GM12872 (cell line): ENCODE results near the gene RABGAP1.

Experiments
- CTCF ChIP-seq: IDR thresholded peaks from 3 replicates; pipeline ENCODE4 v1.5.1; 2011; ENCODE audit warnings: low read depth, mild to moderate bottlenecking, low read length, moderate library complexity; ENCODE audit not compliant: insufficient read depth

Gene RABGAP1

DNA sequence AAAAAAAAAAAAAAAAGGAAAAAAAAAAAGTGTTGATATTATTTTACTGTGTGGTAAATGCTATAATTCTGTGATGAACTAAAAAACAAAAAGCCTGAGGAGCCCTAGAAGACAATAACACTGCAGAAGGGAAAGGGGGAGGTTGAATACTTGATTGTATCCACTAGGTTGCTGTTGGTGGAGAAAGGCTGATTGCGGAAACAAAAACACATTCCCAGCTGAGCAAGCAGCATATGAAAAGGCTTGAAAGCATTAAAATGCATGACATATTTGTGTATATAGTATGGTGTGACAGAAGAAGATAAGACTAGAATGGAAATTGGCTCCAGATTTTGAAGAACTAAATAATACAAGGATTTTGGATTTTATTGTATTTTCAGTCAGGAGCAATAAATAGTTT lies 8.9 kb downstream of the RABGAP1 start:
- no peak for TF ChIP-seq CTCF

DNA sequence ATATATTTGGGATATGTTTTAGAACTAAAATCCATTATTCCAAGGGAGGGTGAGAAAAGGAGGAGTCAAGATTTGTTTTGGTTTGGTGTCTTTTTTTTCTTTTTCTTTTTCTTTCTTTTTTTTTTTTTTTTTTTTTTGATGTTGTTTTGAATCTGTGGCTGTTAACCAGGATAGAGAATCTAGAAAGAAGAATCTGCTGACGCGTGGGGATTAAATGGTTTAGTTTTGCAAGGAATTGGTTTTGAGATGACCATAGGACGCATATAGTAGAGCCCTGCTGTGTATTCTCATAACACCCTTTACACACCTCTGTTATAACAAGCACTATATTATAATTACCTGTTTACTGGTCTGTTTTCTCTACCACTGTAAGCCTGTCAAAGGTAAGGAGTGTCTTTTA lies 9.4 kb downstream of the RABGAP1 start:
- TF ChIP-seq CTCF = no peak

- TF ChIP-seq CTCF = no peak
Measured at GRCh38 chr9:122951056-122951455, 10.2 kb downstream of the RABGAP1 start.

DNA sequence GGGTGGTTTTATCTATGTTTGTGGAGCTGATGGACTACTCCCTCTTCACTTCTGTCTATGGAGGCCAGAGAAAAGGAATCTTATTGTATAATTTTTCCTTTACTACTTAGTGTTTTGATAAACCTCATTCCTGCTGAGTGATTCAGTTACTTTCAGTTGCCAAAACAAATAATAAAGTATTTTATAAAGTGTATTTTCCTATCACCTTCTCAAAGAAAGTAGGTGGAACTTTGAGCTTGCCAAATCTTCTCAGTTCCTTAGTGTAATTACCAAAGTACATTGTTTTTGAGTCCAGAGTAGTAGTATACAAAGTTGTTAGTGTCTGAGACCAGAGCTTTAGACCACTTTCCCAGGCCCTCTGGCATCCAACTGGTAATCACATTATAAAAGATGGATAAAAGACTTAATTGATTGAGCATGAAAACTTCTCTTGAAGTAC lies 13.5 kb downstream of the RABGAP1 start:
- no peak for TF ChIP-seq CTCF

- no peak for TF ChIP-seq CTCF
Measured at GRCh38 chr9:122955961-122956360, 15.1 kb downstream of the RABGAP1 start.

GRCh38 chr9:122961139-122961538 lies 20.3 kb downstream of the RABGAP1 start:
- TF ChIP-seq CTCF = no peak

DNA sequence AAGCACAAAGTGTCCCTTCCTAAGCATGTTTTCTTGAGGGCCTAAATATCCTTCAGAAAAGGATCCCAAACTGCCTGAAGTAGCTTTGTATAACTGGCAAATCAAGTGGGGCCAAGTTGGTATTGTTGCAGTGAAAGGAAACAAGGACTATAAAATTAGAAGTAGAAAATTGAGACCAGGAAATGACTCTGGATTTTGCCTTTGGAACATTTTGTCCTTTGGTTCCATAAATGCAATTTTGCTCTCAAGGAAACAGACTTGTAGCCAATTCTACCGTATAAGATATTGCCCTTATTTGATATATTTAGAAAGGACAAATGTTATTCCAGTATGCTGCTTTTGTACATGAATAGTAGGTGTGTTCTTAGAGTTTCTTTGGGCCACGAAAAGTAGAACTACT lies 34.4 kb downstream of the RABGAP1 start:
- no peak for TF ChIP-seq CTCF

- TF ChIP-seq CTCF = no peak
Measured at GRCh38 chr9:122978601-122979000, 37.8 kb downstream of the RABGAP1 start.
